ENCODE results near the gene NKX6-2.

Gene NKX6-2

DNA sequence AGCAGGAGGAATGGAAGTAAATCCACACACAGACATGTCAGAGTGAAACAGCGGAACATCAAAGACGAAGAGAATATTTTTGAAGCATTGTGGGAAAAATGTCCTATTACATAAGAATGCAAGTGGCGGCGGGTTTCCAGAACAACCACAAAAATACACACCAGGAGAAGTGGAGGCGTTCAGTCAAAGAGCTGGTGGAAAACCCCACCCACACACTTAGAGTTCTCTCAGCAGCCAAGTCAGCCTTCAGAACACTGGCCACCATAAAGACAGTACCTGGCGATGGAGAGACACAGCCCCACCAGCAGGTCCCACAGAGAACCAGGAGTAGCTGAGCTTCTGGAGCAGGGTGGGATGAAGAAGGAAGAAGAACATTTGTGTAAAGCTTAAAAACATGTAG is 23.7 kb downstream of the NKX6-2 start:
- in situ Hi-C loops (cut with MboI; ENCODE audit: low sequenced_read_pairs): no loop called here

DNA sequence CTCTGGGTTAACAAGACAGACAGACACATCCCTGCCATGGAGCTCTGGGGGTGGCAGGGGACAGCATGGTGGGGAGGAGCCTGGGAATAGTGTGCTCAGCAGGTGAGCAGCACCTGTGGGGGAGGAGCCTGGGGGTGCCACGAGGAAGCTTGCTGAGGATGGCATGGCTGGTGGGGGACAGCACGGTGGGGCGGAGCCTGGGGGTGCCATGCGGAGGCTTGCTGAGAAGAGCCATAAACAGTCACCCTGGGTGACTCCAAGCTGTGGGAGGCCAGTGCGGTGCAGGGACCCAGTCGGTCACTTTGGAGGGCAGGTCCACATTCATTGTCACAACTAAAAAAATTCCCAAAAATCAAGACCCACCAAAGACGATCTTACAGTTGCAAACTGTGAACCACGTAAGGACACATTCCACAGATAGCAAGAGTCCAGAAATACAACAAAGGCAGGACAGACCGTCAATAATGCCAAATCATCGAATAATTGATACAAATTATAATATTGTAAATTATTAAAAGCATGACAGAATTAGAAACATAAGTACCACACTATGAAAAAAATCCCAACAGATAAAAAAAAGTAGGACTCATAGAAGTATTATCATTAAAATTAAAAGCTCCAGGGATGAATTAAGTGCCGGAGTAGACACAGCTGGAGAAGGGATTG is 24.4 kb downstream of the NKX6-2 start:
- in situ Hi-C loops (cut with MboI; ENCODE audit: low sequenced_read_pairs): no loop called here

DNA sequence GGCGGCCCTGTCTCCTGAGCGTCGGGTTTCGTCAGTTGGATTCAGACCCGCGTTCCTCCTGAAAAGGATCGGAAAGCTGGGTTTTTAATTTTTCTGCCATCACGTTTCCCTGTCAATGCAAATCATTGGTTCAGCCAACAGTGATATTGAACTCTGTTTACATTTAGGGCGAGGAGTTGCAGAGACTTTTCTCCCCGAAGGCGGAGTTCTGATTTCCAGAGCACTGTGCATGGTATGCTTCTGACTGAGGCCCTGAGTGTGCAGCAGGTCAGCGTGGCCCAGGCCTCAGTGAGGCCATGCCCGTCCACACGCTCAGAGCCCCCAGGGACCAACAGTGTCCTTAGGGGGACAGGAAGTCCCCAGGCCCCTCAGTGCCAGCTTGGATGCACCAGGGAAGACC is 27.1 kb downstream of the NKX6-2 start:
- in situ Hi-C loops (cut with MboI; ENCODE audit: low sequenced_read_pairs): no loop called here

DNA sequence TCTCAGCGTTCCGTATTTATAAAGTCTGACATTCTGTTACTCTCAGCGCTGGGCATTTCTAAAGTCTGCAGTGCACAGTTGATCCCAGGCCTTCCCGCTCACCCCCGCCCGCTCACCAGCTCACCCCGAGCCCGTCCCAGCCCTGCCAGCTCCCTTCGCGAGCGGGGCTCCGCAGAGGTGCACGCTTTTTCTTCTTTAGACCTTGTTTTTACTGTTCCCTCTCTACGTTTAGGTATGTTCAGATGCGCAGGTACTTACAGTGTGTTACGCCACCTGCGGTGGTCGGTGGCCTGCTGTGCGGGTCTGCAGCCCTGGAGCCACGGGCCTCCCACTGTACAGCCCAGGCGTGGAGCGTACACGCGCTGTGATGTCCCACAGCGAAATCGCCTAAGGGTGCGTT is 28.8 kb downstream of the NKX6-2 start:
- in situ Hi-C loops (cut with MboI; ENCODE audit: low sequenced_read_pairs): no loop called here

DNA sequence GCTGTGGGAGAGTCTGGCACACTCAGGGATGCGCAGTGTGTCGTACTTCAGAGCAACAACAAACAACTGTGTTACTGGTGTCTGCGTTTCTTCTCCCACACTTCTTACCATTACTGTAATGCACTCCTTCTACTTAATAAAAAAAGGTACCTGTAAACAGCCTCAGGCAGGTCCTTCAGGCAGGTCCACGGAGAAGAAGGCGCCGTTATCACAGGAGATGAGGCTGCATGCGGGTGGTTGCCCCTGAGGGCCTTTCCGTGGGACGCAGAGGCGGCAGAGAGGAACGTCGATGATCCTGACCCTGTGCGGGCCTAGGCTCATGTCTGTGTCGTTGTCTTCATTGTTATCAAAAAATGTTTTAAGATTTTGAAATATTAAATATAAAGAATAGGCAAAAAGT is 29.4 kb downstream of the NKX6-2 start:
- in situ Hi-C loops (cut with MboI; ENCODE audit: low sequenced_read_pairs): no loop called here

DNA sequence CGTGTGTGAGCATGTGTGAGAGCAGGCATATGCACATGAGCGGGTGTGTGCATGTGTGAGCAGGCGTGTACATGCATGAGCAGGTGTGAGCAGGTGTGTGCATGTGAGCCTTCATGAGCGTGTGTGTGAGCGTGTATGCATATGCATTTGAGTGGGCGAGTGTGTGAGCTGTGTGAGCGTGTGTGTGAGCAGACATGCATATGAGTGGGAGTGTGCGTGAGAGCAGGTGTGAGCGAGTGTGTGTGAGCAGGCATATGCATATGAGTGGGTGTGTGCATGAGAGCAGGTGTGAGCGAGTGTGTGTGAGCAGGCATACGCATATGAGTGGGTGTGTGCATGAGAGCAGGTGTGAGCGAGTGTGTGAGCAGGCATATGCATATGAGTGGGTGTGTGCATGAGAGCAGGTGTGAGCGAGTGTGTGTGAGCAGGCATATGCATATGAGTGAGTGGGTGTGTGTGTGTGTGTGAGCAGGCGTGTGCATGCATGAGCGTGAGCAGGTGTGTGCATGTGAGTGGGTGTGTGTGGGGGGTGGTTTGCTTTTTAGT is 30.7 kb downstream of the NKX6-2 start:
- in situ Hi-C loops (cut with MboI; ENCODE audit: low sequenced_read_pairs): no loop called here

DNA sequence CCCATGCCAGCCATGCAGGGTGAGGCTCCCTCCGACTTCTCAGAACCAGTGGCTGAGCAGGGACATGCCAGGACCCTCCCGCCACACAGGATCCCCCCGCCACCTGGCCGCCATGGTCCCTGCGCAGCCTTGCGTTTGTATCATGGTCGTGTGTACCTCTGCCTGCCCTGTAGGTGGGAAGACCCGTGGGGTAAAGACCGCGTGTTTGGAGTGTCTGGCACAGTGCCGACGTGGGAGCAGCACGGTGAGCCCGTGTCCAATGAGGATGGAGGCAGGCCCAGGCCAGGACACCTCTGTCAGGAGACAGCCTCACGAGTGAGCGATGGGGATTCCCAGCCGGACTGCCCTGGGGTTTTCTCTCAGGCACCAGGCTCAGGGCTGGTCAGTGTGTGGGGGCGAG is 31.9 kb downstream of the NKX6-2 start:
- in situ Hi-C loops (cut with MboI; ENCODE audit: low sequenced_read_pairs): no loop called here

DNA sequence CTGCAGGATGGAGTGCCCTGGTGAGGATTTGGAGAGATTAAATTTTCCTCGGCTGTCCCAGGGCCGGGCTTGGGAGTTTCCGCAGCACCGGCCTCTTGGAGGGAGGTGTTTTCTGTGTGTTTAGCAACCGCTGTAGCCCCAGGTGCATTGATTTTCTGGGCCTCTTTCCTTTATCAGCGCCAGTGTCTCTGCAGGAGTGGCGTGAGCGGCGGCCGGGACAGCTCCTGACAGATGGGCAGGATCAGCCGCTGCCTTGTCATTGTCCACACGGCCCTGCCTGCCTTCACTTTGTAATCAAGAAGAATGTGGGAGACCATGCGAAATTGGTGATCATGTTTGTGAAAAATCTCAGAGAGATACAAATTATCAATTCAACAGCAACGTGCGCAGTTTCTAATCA is 32.4 kb downstream of the NKX6-2 start:
- in situ Hi-C loops (cut with MboI; ENCODE audit: low sequenced_read_pairs): no loop called here

DNA sequence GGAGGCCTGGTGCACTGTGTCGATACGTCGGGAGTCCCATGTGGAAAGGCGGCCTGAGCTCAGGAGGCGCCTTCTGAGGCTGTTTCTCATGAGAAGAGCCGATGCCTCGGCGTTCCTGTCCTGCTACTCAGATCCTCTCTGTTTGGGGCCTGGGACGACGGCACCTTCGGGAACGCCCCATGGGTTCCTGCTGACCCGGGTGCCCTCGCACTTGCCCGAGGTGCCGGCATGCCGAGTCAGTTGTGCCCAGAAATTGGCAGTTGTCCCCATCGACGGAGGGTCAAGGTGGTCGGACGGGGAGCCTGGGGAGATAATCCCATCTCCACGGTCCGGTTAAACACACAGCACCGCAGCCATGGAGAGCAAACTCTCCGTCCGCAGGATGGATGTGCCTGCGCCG is 33.0 kb downstream of the NKX6-2 start:
- in situ Hi-C loops (cut with MboI; ENCODE audit: low sequenced_read_pairs): no loop called here

DNA sequence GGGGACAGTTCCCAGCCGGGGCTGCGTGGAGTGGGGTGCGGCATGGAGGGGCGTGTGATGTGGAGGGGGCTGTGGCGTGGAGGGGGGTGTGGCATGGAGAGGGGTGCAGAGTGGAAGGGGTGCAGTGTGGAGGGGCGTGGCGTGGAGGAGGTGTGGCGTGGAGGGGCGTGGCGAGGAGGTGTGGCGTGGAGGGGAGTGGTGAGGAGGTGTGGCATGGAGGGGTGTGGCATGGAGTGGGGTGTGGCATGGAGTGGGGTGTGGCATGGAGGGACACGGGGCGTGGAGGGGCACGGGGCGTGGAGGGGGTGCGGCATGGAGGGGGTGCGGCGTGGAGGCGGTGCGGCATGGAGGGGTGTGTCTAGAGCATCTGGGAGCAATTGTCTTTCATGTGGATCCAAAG is 33.6 kb downstream of the NKX6-2 start:
- in situ Hi-C loops (cut with MboI; ENCODE audit: low sequenced_read_pairs): no loop called here

DNA sequence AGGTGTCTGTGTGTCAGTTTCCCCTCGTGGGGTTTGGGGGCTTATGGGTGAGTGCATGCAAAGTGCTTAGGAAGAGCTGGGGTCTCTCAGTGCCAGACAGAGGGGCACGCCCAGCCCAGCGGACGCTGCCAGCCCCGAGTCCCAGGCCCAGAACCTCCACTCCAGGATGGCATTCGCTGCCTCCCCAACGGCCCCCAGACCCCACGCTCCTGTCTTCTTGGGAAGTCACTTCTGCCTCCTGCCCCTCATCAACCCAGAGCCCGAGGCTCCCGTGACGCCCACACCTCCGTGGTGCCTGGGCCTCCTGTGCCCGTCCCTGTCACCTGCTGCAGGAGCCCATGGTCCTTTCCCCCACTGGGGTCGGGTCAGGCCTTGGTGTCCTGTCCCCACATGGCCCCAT is 35.0 kb downstream of the NKX6-2 start:
- in situ Hi-C loops (cut with MboI; ENCODE audit: low sequenced_read_pairs): no loop called here

DNA sequence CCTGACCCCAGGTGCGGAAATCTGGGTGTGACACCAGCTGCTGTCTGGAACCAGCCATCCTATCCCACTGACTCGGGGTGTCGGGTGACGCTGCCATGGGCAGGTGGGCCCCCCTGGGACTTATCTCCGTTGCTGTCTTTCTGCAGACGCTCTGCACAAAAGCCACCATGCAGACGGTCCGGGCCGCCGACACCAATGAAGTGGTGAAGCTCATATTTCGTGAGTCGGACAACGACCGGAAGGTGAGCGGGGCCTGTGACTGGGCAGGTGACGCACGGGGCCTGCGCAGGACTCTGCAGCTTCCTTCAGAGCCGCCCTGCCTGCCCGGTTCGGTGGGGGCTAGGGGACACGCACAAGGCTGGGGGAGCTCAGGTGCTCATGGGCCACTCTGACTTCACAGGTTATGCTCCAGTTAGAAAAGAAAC is 36.6 kb downstream of the NKX6-2 start:
- in situ Hi-C loops (cut with MboI; ENCODE audit: low sequenced_read_pairs): no loop called here

DNA sequence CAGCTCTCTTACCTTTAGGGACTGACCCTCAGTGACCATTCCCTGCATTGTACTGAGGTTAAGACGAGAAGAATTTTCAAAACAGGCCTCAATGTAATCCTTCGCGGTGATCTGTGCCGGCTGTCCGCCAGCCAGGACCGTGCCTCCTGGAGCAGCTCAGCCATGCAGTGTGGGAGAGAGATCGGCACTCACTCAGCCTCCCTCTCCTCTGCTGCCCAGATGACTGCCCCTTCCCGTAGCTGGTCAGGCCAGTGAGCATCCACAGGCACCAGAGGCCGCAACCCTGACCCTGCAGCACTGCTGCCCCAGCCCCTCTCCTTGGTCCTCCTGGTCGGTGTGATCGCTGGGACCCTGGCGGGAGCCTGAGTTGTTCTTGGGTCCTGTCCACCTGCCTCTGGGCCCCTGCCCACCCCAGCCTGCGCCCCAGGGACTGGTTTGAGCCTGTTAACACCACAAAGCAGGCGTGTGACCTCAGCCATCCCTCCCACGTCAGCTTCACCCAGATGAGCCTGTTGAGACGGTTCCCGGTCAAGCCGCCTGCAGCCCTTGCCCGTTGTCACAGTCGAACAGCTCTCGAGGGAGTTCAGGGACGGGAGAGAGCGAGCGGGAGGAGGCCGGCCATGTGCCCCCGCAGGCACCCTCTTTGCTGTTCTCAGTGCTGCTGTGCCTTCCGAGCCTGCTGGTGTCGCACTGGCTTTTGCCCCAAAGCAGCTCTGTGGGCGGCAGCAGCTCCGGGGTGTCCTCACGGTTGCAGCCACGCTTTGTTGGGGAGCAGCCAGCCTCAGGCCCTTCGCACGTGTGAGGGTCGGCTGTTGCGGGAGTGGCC is 37.2 kb downstream of the NKX6-2 start:
- in situ Hi-C loops (cut with MboI; ENCODE audit: low sequenced_read_pairs): no loop called here

DNA sequence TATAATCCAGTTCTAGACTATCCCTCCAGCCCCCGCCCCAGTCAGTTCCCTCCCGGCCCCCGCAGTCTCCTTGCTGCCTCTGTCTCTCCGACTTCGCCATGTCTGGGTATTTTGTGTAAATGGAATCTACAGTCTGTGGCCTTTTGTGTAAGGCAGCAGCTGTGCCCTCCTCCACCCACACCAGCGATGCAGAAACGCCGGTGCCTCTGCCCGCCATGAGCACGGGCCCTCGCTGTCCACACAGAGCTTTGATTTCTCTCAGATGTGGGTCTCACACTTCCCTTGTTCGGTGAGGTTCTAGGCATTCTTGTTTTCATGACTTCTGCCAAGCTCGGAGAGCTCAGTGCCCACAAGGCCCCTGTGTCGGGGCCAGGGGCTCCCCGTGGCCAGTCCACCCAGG is 37.8 kb downstream of the NKX6-2 start:
- in situ Hi-C loops (cut with MboI; ENCODE audit: low sequenced_read_pairs): no loop called here

DNA sequence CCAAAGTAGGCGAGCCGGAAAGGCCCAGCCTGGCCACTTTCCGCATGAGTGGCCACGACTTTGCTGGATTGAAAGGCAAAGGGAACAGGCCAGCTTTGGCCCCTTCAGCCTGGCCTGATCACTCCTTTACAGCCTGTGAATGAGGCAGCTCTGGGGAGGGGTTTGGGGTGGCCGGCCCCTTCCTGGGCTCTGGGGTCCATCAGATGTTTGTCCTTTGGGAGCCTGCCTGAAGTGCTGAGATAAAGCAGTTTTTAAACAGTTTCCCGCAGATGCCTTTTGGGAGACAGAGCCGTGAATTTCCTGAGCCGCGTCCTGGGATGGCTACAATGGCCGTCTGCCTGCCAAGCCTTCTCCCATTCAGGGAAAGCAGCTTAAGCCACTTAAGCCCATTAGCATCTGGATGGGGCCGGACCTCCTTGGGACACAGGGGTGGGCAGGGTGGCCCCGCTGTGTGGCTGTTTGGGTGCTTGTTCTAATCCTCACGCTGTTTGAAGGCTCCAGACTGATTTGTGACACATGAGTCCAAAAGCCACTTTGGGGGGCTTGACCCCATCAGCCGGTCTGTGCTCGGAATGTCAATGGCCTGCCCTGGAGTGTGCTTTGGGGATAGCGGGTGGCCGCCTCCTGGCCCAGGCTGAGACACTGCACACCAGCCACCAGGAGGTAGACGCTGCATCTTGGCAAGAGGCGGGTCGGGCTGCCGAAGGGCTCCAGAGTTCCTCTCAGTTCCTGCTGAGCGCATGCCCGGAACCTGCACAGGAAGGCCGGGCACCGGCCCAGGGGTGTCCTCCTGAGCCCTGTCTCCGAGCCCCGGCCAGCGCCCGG is 38.9 kb downstream of the NKX6-2 start:
- in situ Hi-C loops (cut with MboI; ENCODE audit: low sequenced_read_pairs): no loop called here

DNA sequence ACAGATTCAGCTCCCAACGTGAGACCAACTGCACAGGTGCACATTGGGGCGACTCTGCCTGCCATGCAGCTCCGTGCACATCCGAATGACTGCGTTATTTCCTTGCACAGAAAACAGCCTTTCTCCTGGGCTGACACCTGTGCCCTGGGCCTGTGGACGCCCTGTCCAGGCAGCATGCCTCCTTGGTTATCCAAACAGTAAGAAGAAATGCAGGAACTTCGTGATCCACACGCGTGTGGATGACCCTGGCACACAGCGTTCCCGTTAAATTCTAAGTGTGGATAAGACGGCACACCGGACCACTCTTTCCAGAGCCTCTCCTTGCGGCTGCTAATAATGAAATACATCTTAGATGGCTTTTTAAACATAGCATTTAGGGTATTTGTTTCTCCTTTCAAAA is 39.6 kb downstream of the NKX6-2 start:
- in situ Hi-C loops (cut with MboI; ENCODE audit: low sequenced_read_pairs): no loop called here

DNA sequence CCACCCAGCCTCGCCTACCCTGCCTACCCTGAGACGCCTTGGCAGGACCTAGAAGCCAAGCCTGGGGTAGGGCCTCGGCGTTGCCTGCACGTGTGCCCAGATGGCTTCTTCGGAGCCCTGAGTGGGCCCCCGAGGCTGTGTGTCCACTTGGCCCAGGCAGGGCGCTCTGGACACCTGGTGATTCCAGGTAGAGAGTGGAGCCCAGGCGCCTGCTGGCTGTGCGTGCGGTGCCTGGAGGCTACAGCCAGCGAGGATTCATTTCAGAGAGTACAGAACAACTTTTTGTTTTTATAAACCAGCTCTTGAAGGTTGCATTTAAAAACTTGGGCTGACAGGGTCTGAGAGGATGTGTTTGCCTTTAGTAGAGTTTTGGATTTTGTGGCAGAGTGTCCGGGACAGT is 40.0 kb downstream of the NKX6-2 start:
- in situ Hi-C loops (cut with MboI; ENCODE audit: low sequenced_read_pairs): no loop called here

DNA sequence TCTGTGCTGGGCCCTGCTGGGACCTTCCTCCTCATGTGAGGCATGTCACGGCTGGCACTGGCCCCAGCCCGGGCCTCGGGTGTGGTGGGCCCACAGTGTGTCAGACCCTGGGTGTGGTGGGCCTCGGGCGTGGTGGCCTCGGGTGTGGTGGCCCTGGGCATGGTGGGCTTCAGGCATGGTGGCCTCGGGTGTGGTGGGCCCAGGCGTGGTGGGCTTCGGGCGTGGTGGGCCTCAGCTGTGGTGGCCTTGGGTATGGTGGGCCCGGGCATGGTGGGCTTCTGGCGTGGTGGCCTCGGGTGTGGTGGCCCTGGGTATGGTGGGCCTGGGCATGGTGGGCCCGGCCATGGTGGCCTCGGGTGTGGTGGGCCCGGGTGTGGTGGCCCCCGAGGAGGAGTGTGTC is 40.4 kb downstream of the NKX6-2 start:
- in situ Hi-C loops (cut with MboI; ENCODE audit: low sequenced_read_pairs): no loop called here

DNA sequence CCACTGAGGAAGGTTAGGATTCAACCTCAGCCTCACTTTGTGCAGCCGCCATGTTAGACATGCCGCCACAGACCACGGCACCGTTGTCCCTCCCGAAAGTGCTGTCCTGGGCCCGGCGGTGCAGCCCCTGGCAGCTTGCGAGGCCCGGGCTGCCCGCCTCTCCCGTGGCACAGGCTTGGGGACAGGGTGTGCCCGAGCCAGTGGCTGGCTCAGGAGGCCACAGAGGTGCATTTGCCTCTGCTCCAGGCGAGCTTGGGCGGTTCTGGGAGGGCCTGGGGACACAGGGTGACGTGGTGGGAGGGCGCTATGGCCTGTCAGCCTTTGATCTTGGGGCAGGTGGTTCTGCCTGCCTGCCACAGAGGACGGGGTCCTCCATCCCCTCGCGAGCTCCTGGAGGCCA is 41.1 kb downstream of the NKX6-2 start:
- in situ Hi-C loops (cut with MboI; ENCODE audit: low sequenced_read_pairs): no loop called here

DNA sequence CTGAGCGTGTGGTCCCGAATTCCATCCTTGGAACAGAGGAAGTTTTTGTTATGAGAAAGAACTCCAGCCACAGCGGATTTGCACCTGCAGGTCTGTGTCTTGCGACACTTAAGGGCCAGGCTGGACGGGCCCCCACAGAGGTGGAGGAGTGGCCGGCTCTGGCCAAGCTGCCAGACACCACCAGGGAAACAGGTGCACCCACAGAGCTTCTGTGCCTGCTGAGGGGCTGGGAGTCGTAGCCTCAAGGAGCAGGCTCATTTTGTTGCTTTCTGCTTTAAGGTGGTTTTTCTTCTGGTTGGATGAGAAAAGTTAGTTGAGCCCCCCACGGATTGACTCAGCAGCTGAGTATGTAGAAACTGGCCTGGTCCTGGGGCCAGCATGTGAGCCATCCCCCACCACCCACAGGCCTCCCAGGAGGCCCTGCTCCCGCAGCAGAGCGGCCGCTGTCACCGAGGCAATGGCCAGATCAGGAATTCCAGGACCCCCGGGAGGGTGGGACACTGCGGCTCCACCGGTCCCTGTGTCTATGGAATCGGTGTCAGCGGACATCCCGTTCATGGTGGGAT is 41.9 kb downstream of the NKX6-2 start:
- in situ Hi-C loops (cut with MboI; ENCODE audit: low sequenced_read_pairs): no loop called here

Data from HL-60/S4 treated with retinoic acid at 250 ng/mL for 4 days and 3 days (cell line).